ENCODE measurements around the gene FAM228B.
A peak's percentile ranks its signal among the peaks of the same experiment; 100 is the strongest.

FAM228B gene

GRCh38 chr2:24206242-24206641 is 83.0 kb downstream of the FAM228B start:
- DNase-seq, result no peak

- DNase-seq, result no peak
These were observed 83.4 kb downstream of the FAM228B start for GRCh38 chr2:24206714-24207113.

- DNase-seq, result no peak
These were observed 84.1 kb downstream of the FAM228B start for GRCh38 chr2:24207359-24207758.

GRCh38 chr2:24208490-24208889 is 85.2 kb downstream of the FAM228B start:
- DNase-seq, result no peak

GRCh38 chr2:24209389-24210105 is 86.3 kb downstream of the FAM228B start:
- peak; percentile 16 for DNase-seq

- no peak for DNase-seq
These were observed 86.8 kb downstream of the FAM228B start for GRCh38 chr2:24210106-24210455.

GRCh38 chr2:24210723-24211122 is 87.5 kb downstream of the FAM228B start:
- DNase-seq, result no peak

GRCh38 chr2:24211408-24211807 is 88.1 kb downstream of the FAM228B start:
- no peak for DNase-seq

- DNase-seq, result no peak
These were observed 91.6 kb downstream of the FAM228B start for GRCh38 chr2:24214880-24215279.

All from NCI-H2081 treated with DMSO at 0.1 percent for 48 hours (cell line).